Stimulated activated CD4-positive, alpha-beta T cell treated with anti-CD3 and anti-CD28 coated beads, Interleukin-4, amount 100 ng/mL, for 4 hours (primary cell): Measurements from ENCODE around the gene GUCY1A2.

Experiments used
- DNase-seq, 2 experiments: peaks; one replicate each; pipeline ENCODE4 v3.0.0-alpha.2; 2020

Gene GUCY1A2

GRCh38 chr11:106724293-106724892, 293.9 kb downstream of the GUCY1A2 start:
- no peak for DNase-seq

- no peak for DNase-seq
Observed at GRCh38 chr11:106723071-106723470, 295.2 kb downstream of the GUCY1A2 start.

DNA sequence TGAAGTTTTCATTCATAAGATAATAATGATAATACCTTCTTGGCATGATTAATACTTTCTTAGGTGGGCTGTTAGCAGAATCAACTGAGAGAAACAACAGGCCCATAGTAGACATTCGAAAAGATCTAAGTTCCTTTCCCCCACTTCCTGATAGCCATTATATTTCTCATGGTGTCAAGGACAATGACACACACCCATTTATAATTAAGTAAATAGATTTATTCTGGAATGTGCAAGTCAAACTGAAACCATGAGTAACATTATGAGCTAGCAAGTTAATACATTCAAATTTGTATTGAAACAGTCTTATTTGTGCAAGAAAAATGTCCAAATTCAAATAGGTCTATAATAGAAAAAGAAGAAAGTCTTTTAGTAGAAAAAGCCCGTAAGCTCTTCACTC, 301.1 kb downstream of the GUCY1A2 start:
- no peak for DNase-seq

DNA sequence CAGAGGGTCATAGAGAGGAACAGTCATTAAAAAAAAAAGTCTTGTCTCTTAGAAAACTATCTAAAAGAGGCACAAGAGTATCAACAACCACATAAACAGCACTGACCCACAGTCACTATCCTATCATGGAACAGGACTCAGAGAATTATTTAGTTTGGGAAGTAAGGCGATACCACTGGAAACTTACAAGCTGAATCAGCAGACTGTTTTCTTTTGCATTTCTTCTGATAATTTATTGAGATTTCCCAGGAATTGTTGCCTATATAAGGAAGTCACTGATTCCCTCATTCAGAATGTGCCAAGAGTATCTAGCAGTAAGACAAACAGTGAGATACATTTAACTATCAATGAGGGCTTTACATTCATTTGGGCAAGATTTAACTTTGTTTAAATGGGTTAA, 304.1 kb downstream of the GUCY1A2 start:
- DNase-seq: no peak

DNA sequence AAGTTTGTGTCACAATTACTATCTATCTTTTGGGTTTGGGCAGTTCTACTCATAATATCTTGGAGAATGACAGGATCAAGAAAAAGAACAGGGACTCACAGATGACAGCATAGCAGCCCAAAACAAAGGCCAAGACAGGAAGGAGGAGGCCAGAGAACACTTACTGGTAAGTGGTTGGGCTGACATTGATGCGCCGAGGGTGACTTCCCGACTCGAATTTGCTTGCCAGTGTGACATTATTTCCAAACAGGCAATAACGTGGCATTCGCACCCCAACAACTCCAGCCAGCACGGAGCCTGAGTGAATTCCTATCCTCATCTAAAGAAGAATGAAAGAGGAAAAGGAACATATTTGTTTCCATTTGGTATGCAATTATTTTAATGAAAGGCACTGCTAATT, 309.9 kb downstream of the GUCY1A2 start:
- no peak for DNase-seq

DNA sequence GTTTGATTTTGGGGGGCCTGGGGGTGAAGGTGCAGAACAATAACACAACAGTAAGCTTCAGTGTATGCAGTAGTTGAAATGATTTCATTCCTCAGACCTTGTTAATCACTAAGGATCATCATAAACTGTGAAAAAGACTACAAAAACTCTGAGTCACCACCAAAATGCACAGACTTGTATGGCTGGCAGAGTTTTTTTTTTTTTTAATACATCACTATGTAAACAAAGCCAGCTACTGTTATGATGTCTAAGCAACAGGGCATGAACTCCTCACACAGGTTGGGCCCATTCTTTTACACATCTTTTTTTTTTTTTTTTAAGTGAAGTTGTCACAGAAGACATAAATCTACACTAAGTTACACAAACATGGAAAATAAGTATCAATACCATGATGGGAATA, 311.9 kb downstream of the GUCY1A2 start:
- DNase-seq: no peak

DNA sequence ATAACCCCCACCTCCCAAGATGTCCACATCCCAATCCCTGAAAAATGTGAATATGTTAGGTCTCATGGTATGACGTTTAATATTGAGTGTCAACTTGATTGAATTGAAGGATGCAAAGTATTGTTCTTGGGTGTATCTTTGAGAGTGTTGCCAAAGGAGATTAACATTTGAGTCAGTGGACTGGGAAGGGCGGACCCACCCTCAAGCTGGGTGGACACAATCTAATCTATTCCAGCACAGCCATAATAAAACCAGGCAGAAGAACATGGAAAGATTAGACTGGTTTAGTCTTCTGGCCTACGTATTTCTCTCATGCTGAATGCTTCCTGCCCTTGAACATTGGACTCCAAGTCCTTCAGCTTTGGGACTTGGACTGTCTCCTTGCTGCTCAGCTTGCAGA, 315.5 kb downstream of the GUCY1A2 start:
- no peak for DNase-seq

DNA sequence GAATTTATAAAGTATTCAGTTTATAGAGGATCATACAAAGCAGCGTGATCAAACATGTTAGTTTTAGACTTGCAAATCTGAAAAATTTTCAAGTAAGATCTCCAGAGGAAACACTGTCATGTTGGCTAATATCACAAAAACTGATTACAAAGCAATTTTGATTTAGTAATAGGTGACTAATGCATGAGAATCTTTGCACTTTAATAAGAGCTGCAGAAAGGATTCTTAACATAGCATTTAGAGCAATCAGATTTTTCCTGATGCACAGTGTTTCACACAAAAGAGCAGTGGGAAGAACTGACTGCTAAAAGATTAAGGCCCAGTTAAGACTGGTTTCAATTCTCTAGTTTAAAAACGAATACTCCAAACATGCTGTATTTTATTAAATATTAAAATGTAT, 321.2 kb downstream of the GUCY1A2 start:
- DNase-seq: no peak

DNA sequence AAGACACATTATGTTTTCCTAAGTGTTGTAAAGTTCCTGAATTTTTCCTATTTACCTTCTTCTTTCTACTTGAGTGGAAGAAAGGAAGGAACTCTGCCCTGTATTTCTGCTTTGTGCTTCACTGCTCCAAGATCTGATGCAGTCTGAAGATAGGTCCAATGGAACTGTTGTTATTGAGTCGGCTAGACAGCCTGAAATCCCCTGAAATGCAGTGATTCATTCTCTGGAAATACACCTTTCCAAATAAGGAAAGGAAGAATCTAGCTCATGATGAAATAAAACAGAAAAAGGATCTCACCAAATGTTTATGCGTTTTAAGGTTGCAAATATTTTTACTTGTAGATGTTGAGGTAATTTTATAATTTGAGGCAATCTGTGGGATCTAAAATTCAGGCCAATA, 322.8 kb downstream of the GUCY1A2 start:
- DNase-seq: no peak

GRCh38 chr11:106694501-106694900, 323.8 kb downstream of the GUCY1A2 start:
- DNase-seq: no peak

DNA sequence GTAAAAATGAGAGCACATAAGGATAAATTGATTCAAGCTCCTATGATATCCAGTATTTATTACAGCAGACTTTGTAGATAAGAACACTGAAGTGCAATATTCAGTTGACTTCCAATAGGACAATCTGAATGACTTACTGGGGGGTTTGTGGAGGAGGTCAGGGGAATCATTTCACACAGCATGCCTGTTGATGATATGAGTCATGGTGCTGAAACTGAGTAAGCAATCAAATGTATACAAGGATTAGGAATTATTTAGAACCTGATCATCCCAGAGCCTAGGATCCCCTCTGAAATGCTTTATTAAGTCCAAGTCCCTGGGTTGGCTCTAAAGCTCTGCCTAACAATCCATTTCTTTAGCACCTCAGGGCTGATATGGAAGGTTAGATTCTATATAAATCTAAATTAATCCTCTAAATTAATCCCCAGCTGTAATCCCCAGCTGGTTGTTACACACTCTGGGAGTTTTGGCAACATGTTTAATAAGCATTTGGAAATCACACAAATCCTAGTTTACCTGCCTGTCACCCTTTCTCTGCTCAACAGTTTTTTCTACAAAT, 326.4 kb downstream of the GUCY1A2 start:
- no peak for DNase-seq

- DNase-seq: no peak
Observed at GRCh38 chr11:106690923-106691322, 327.4 kb downstream of the GUCY1A2 start.

GRCh38 chr11:106684944-106685343, 333.3 kb downstream of the GUCY1A2 start:
- no peak for DNase-seq

- no peak for DNase-seq
Observed at GRCh38 chr11:106683435-106683834, 334.8 kb downstream of the GUCY1A2 start.

DNA sequence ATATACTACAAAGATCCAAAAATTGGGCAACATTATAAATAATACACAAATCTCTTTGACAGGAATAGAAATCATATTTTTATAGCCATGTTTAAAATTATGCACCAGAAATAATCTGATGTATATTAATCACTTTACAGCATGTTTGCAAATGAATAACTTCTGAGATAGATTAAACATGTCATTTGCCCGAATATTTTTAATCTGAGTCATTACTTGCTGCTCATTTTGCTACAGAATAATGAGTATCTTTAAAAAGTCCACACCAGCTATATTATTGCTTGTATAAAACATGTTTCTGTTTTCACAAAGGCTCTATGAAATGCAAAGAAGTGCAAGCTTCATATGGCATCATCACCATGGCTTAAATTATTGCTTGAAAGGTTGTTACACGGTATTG, 336.8 kb downstream of the GUCY1A2 start:
- no peak for DNase-seq

DNA sequence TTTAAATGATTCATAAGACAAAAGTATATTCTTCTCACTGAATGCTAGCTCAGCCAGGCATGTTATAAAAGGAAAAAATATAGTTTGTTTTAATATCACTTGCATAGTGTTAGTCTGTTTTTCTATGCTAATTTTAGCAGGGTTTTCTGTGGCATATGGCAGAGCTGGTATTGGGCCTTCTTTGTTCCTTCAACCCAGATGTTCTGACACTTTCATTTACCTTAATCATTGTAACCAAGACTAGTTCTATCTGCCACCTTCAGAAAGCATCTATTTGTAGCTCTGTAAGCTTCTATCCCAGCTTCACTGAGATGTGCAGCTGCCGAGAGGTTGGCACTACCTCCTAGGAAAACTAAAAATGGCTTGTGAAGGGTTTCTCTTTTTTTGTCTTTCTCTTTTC, 338.7 kb downstream of the GUCY1A2 start:
- no peak for DNase-seq

DNA sequence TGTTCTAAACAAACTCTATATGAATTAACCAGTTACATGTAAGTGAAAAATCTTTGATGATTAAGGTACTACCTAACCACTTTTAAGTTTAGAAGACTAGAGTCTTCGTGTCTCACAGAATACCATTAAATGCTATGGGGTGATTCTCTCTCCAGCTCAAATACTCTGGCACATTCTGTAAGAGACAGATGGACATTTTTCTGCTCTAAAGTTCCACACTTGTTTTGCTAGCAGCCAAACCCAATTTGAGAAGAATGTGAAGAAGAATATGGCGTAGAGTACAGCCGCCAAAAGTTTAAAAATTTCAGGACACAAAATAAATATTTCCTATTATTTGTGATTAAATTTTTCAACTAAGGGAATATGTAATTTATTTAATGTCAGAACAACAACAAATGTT, 339.1 kb downstream of the GUCY1A2 start:
- no peak for DNase-seq

- no peak for DNase-seq
Observed at GRCh38 chr11:106670069-106670468, 348.2 kb downstream of the GUCY1A2 start.

GRCh38 chr11:106668147-106668546, 350.1 kb downstream of the GUCY1A2 start:
- no peak for DNase-seq

DNA sequence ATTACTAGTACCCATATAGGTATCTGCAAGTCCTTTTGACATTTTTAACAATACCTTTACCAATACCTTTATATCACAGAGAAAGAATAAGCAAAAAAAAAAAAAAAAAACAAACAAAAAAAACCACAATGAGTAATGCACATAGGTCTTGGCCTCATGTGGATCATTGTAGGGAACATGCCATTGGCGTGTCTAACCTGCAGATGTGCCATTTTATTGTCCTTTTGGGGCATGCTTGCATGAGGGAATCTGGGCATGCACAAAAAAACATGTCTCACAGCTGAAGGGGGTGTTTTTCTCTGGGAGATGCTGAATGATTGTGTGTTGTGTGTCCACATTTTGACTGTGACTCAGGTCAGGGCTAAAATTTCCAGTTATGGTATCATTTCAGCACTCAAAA, 361.6 kb downstream of the GUCY1A2 start:
- DNase-seq: no peak

DNA sequence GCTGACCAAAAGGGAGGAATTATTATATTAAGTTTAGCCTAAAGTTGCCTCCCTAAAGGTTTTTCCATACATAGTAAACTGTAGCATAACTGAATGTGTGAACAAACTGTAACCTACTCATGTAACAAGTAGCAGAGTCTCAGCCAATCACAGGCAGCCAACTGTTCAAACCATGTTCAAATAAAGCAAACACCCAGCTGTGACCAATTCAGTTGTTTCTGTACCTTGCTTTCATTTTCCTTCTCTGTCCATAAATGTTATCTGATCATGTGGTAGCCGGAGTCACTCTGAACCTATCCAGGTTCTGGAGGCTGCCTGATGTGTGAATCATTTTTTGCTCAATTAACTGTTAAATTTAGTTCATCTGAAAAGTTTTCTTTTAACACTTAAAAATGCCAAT, 373.5 kb downstream of the GUCY1A2 start:
- no peak for DNase-seq

GRCh38 chr11:106642331-106642730, 375.9 kb downstream of the GUCY1A2 start:
- DNase-seq: no peak

GRCh38 chr11:106632283-106632682, 386.0 kb downstream of the GUCY1A2 start:
- no peak for DNase-seq

- no peak for DNase-seq
Observed at GRCh38 chr11:106627694-106628093, 390.6 kb downstream of the GUCY1A2 start.

GRCh38 chr11:106625566-106625965, 392.7 kb downstream of the GUCY1A2 start:
- no peak for DNase-seq
